Measurements from ENCODE around the gene ADPRHL1. TPM values are rescaled to one million over a fixed set of nuclear protein-coding genes. Genes with fewer than 3 reads are reported as not detected.

Gene ADPRHL1
- total RNA-seq, 1 experiment from 2014 or later, result 2.7 TPM

GRCh38 chr13:113479179-113479578 is 25.9 kb upstream of the ADPRHL1 start:
- Histone ChIP-seq H3K56ac (ENCODE audit: insufficient read length, low read depth, low read length) (no peak overlapping the region), H3K9ac (ENCODE audit: extremely low read depth, insufficient read length, low read length) (no peak overlapping the region), H3K79me2 (ENCODE audit: insufficient read depth, low read length) (peaks cover 4% of the 10 kb centered on the region; the same call in 1 of the 2 replicates), H3K79me1 (ENCODE audit: insufficient read depth, low read depth, low read length, poor library complexity, severe bottlenecking) (no peaks in the 10 kb centered on the region), H3K9me3 (ENCODE audit: control insufficient read depth, low read depth, low read length) (no peaks in the 10 kb centered on the region), H3K27ac (ENCODE audit: insufficient read length, low read depth, low read length) (no peak overlapping the region), H2BK15ac (ENCODE audit: low read depth, low read length) (no peak overlapping the region), H3K27me3 (ENCODE audit: insufficient read depth, low read length) (no peaks in the 10 kb centered on the region), H4K8ac (replicated peaks; ENCODE audit: insufficient read length, low read depth, low read length) (no peak overlapping the region), H3K4ac (ENCODE audit: low read depth, low read length) (no peak overlapping the region), H2BK12ac (ENCODE audit: insufficient read length, low read depth, low read length) (no peak overlapping the region), H3K18ac (ENCODE audit: insufficient read length, low read depth, low read length) (no peak overlapping the region), H3T11ph (ENCODE audit: low read length) (no peak overlapping the region), H2BK120ac (ENCODE audit: low read depth, low read length, poor library complexity, severe bottlenecking) (no peak overlapping the region), H2BK5ac (ENCODE audit: insufficient read length, low read length) (no peak overlapping the region), H4K91ac (ENCODE audit: insufficient read length, low read depth, low read length) (no peak overlapping the region), H2AFZ (ENCODE audit: low read length) (no peak overlapping the region), H3K23ac (ENCODE audit: insufficient read length, low read depth, low read length) (no peak overlapping the region), H2AK5ac (ENCODE audit: insufficient read length, low read length) (no peak overlapping the region), H4K5ac (ENCODE audit: insufficient read length, low read depth, low read length) (no peak overlapping the region), H3K4me2 (ENCODE audit: insufficient read depth, insufficient read length, low read length) (no peak overlapping the region), H2BK20ac (ENCODE audit: low read depth, low read length, poor library complexity, severe bottlenecking) (no peak overlapping the region), H4K20me1 (ENCODE audit: control insufficient read depth, insufficient read depth, insufficient read length) (no peaks in the 10 kb centered on the region), H3K14ac (ENCODE audit: insufficient read depth, low read length) (no peak overlapping the region), H3K4me1 (ENCODE audit: insufficient read depth, low read length) (no peaks in the 10 kb centered on the region; the same call in 1 of the 2 replicates), H3K23me2 (ENCODE audit: insufficient read length, low read depth, low read length, poor library complexity, severe bottlenecking) (no peaks in the 10 kb centered on the region)
- no peak for TF ChIP-seq CTCF (conservative IDR thresholded peaks at IDR 0.05)
- peaks cover 2 to 73% (median 66%) of the 10 kb centered on the region in 3 experiments for H3K36me3 Mint-ChIP-seq (ENCODE audit: insufficient read depth in 1 of 3, low read depth in 3 of 3)
- H3K9me3 Mint-ChIP-seq, result no peaks in the 10 kb centered on the region
- H3K27ac Mint-ChIP-seq, result no peak overlapping the region
- WGBS (ENCODE audit: extremely low coverage, insufficient read length, low lambda C conversion rate), result no CpG with 5 or more reads among the region's 4 CpGs
- DNase-seq, result no peak
- no peaks in the 10 kb centered on the region for H3K27me3 Mint-ChIP-seq (ENCODE audit: low read depth)
- H3K4me3 Mint-ChIP-seq, result no peak overlapping the region
- H3K4me1 Mint-ChIP-seq, result peaks cover 10 to 11% of the 10 kb centered on the region in 2 experiments; a peak in 3 of 4 replicates
